Left lung (tissue), 10 donors: ENCODE data around the gene PROB1. TPM values are rescaled to one million over a fixed set of nuclear protein-coding genes. Genes with fewer than 3 reads are reported as not detected.

ENCODE experiments used
- ATAC-seq: fragments of 200-7000 bp; cut with Tn5 transposase; one replicate; pipeline ENCODE4 v1.9.1; 2020; ENCODE audit warnings: moderate library complexity
- DNase-seq, 4 donors: peaks; one replicate each; pipeline ENCODE4 v3.0.0-alpha.2; 2013 to 2020
- H3K27ac ChIP-seq, 2 donors: fragments of 200-600 bp; sonication (generic) in 1 of 2; one replicate each; pipeline versions ENCODE4 v1.5.0 to v1.8.0; 2020 to 2021
- H3K27me3 ChIP-seq, 2 donors: fragments of 200-600 bp; sonication (generic) in 1 of 2; one replicate each; pipeline versions ENCODE4 v1.5.0 to v1.8.0; 2020 to 2021
- H3K36me3 ChIP-seq, 2 donors: fragments of 200-600 bp; sonication (generic) in 1 of 2; one replicate each; pipeline versions ENCODE4 v1.5.0 to v1.8.0; 2020 to 2021
- H3K4me1 ChIP-seq, 2 donors: fragments of 200-600 bp; one replicate each; pipeline ENCODE4 v1.8.0; 2021
- H3K4me3 ChIP-seq, 2 donors: fragments of 200-600 bp; sonication (generic) in 1 of 2; one replicate each; pipeline versions ENCODE4 v1.5.0 to v1.8.0; 2020 to 2021; ENCODE audit warnings: mild to moderate bottlenecking in 1 of 2
- H3K9me3 ChIP-seq, 2 donors: fragments of 200-600 bp; sonication (generic) in 1 of 2; one replicate each; pipeline versions ENCODE4 v1.5.0 to v1.8.0; 2020 to 2021
- CTCF ChIP-seq, 2 donors: fragments of 200-600 bp; sonication (generic) in 1 of 2; IDR thresholded peaks; one replicate each; pipeline versions ENCODE4 v1.5.0 to v1.8.0; 2021; ENCODE audit warnings: antibody characterized with exemption in 2 of 2
- intact Hi-C, 2 donors: fragments of 100-400 bp; cut with DNase I; formaldehyde crosslinking; loops; one replicate each; pipeline versions ENCODE4 v1.11.2 to v1.14.2; 2022
- polyA plus RNA-seq, 6 donors: library from polyadenylated mRNA; unstranded; fragments of 120-200 nt; gene quantifications; one replicate each; pipeline ENCODE4 v1.2.1, GENCODE V29; 2013; ENCODE audit not compliant: insufficient read length in 6 of 6
- total RNA-seq, 2 donors: library from RNA; stranded (reverse); fragmentation: NEBNext Ultra II Directional; extraction: Animal tissue kit (Norgen Biotek cat#: 25700); gene quantifications; one replicate each; pipeline ENCODE4 v1.2.1, GENCODE V29; 2021
- donor health status: DM: no; HTN: yes; CAD: no.
- donor health status: DM: no; HTN: no; CAD: no.

Gene PROB1
- total and polyA plus RNA-seq, 8 donors, result 0.73 to 1.8 (median 1.1) TPM

- TF ChIP-seq CTCF (IDR thresholded peaks at IDR 0.05), result no peak
- Histone ChIP-seq H3K27ac (no peak overlapping the region), H3K27me3 (no peaks in the 10 kb centered on the region), H3K36me3 (no peaks in the 10 kb centered on the region), H3K4me1 (peaks cover 0 to 12% of the 10 kb centered on the region in 2 donors), H3K9me3 (no peaks in the 10 kb centered on the region), H3K4me3 (no peak overlapping the region)
- DNase-seq (no peak), ATAC-seq (no peak)
- intact Hi-C loops, result no loop called here
Observed at GRCh38 chr5:139408191-139408590, 13.3 kb upstream of the PROB1 start.

- ATAC-seq, result no peak
- no peak overlapping the region for H3K4me3 ChIP-seq
- H3K36me3 ChIP-seq, result no peaks in the 10 kb centered on the region
- H3K27me3 ChIP-seq, result no peaks in the 10 kb centered on the region
- peaks cover 0 to 15% of the 10 kb centered on the region in 2 donors for H3K4me1 ChIP-seq
- no peaks in the 10 kb centered on the region for H3K9me3 ChIP-seq
- no peak for TF ChIP-seq CTCF (IDR thresholded peaks at IDR 0.05)
- DNase-seq, result no peak
- intact Hi-C loops, result no loop called here
- no peak overlapping the region for H3K27ac ChIP-seq
Observed at GRCh38 chr5:139407517-139407916, 12.6 kb upstream of the PROB1 start.

- no peaks in the 10 kb centered on the region for H3K9me3 ChIP-seq
- H3K4me1 ChIP-seq, result peaks cover 0 to 15% of the 10 kb centered on the region in 2 donors
- H3K27me3 ChIP-seq, result no peaks in the 10 kb centered on the region
- intact Hi-C loops, result no loop called here
- ATAC-seq (no peak), DNase-seq (no peak)
- H3K36me3 ChIP-seq, result no peaks in the 10 kb centered on the region
- no peak overlapping the region for H3K4me3 ChIP-seq
- no peak overlapping the region for H3K27ac ChIP-seq
- TF ChIP-seq CTCF (IDR thresholded peaks at IDR 0.05), result no peak
Observed at GRCh38 chr5:139406963-139407362, 12.1 kb upstream of the PROB1 start.

GRCh38 chr5:139404484-139404840 is 9.6 kb upstream of the PROB1 start:
- ATAC-seq (peak; percentile 7), DNase-seq (no peak)
- H3K27ac ChIP-seq, result peak overlapping the region; percentile 88 to 91
- H3K4me3 ChIP-seq, result peak overlapping the region in 1 of 2 donors; percentile 52
- no peaks in the 10 kb centered on the region for H3K9me3 ChIP-seq
- TF ChIP-seq CTCF (IDR thresholded peaks at IDR 0.05), result no peak
- H3K4me1 ChIP-seq, result peaks cover 0 to 15% of the 10 kb centered on the region in 2 donors
- H3K27me3 ChIP-seq, result no peaks in the 10 kb centered on the region
- intact Hi-C loops, result no loop called here
- peaks cover 0 to 6% of the 10 kb centered on the region in 2 donors for H3K36me3 ChIP-seq

GRCh38 chr5:139403787-139404483 is 9.0 kb upstream of the PROB1 start, which contains the start of gene SPATA24:
Gene SPATA24 (minus strand): TSS chr5:139404089. CDS start chr5:139404060, 29 bp downstream.
- DNase-seq (peak; percentile 98), ATAC-seq (peak; percentile 97)
- intact Hi-C loops, result no loop called here
- TF ChIP-seq CTCF (IDR thresholded peaks at IDR 0.05), result no peak
- peak within 1 kb of the TSS; percentile 31 to 52 for H3K4me3 ChIP-seq
- H3K27me3 ChIP-seq, result no peaks in the 10 kb centered on the region
- H3K36me3 ChIP-seq, result peaks cover 0 to 6% of the 10 kb centered on the region in 2 donors
- H3K9me3 ChIP-seq, result no peaks in the 10 kb centered on the region
- peak within 1 kb of the TSS; percentile 88 to 91 for H3K27ac ChIP-seq
- H3K4me1 ChIP-seq, result peaks cover 0 to 15% of the 10 kb centered on the region in 2 donors
